GM12874 (cell line): Measurements from ENCODE around the gene HEPHL1.

Experiments used
- TF ChIP-seq, protein P1 (sequence below): IDR thresholded peaks from 2 replicates; pipeline ENCODE4 v1.5.1; 2011; ENCODE audit warnings: low read depth, mild to moderate bottlenecking, control low read depth, low read length, moderate library complexity; ENCODE audit not compliant: insufficient read depth

HEPHL1 gene

DNA sequence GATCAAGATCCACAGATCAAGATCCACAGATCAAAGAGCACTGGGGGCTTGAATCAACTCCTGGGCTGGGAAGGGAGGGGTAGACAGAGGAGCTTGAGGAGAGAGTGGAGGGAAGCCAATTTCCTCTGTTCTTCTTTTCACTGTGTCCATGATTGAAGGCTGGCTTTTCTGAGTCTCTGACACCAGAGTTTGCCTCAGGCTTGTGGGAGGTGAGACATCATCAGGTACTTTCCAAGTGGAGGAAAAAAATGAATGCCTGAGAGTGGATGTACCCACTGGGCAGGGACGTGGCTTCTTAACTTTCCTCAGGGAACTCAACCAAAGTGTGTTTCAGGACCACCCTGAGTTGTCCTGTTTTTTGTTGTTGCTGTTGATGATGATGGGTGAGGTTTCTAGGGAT, 11.0 kb upstream of the HEPHL1 start:
- TF ChIP-seq, protein P1, sequence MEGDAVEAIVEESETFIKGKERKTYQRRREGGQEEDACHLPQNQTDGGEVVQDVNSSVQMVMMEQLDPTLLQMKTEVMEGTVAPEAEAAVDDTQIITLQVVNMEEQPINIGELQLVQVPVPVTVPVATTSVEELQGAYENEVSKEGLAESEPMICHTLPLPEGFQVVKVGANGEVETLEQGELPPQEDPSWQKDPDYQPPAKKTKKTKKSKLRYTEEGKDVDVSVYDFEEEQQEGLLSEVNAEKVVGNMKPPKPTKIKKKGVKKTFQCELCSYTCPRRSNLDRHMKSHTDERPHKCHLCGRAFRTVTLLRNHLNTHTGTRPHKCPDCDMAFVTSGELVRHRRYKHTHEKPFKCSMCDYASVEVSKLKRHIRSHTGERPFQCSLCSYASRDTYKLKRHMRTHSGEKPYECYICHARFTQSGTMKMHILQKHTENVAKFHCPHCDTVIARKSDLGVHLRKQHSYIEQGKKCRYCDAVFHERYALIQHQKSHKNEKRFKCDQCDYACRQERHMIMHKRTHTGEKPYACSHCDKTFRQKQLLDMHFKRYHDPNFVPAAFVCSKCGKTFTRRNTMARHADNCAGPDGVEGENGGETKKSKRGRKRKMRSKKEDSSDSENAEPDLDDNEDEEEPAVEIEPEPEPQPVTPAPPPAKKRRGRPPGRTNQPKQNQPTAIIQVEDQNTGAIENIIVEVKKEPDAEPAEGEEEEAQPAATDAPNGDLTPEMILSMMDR, result no peak

DNA sequence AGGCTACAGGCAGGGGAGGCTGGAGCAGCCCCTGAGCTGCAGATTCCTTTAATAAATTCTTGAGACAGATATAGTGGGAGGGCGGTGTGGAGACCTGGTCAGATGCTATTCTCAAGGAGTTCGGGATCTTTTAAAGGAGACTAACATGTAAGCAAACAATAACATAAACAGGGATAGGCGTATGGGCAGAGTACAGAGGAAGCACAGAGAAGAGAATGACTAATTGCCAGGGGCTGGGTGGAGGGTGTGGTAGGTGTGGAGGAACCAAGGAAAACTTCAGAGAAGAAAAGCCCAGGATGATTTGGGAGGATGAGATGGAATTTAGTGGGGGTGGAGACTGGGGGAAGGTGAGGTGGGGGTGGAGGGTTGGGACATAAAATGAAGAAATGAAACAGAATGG, 9.7 kb upstream of the HEPHL1 start:
- TF ChIP-seq, protein P1, result no peak

DNA sequence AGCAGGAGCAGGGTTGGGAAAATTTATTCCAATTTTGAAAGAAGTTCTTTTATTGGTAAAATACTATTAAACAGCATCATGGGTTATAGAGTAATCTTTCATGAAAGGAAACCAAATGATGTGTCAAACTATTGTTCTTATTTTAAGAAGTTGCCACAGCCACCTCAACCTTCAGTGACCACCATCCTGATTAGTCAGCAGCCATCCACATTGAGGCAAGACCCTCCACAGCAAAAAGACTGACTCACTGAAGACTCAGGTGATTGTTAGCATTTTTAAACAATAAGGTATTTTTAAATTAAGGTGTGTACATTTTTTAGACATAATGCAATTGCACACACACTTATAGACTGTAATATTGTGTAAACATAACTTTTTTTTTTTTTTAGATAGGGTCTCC, 3.7 kb upstream of the HEPHL1 start:
- TF ChIP-seq, protein P1, result no peak

DNA sequence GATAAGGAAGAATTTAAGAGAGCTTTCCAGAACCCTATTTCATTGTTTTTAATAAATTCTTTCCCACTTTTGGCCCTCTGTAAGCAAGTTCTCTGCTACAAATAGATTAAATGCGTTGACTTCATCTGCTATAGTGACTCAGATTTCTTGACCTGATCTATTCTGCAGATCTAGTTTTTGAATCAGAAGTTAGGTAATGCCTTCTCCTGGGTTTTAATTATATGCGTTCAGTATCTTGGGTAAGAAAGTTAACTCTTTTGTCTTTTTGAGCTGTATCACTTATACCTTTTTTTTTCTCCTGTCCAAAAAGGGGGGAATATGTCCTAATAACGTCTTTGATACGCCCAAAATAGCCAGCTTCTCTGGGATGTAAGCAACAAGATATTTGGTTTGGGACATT, 2.4 kb upstream of the HEPHL1 start:
- TF ChIP-seq, protein P1, result no peak

DNA sequence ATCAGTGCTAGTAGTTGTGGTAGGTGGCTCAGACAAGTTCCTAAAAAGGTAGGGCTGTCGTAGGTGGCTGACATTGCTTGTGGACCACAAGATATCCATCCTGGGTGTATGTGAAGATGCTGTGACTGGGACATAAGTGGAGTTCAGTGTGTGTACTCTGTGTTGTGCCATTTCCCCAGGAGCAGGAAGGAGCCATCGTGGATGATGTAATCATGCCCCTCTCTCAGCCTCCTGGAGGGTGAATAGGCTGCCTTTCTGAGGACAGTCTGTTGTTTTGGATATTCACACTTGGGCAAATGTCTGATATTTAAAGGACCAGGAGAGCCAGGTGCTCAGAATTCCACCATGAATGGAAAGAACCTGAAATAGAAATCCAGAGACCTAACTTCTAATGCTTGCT, 2.7 kb downstream of the HEPHL1 start:
- TF ChIP-seq, protein P1, result no peak

DNA sequence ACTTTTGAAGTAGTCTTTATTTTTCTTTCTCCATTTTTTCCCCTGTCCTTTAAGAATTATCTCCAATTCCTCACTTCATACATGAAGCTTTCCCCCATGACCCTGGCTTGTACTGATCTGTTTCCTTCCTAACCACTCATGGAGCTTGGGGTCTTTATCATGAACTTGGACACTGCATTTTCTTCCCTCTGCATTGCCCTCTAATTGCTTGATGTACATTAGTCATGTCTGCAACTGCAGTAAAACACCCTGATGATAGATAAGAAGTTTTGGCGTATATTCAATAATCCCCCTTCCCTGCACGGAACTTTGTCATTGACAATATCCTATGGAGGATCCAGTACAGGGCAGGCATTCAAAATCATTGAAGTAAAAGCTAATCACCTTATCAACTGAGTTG, 3.4 kb downstream of the HEPHL1 start:
- TF ChIP-seq, protein P1, result no peak

DNA sequence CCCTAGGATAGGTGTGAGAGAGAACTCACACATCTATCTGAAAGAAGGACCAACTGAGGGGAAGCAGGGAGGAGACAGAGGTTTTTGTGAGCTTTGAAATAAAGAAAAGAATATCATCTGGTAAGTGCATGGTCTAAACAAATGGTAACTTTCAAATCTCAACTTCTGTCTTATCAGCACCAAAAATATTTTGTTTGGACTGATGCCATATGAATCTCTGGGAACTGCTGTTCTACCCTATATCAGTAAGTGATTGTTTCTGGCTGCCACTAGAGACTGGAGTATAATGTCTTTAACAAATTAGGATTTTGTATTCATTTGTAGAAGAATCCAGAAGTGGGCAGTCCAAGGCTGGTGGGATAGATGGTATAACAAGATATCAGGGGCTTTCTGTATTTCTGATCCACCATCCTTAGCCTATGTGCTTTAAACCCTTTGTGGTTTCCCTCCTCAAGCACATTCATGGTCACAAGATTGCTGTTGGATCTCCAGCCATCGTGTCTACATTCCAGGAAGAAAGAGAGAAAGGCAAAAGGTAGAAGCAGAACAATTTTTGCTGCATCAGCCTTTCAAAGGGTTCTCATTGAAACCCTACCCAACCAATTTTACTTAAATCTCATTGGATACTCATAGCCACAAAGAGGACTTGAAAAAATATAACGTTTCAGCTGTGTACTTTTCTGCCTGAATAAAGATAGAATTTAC, 4.7 kb downstream of the HEPHL1 start:
- TF ChIP-seq, protein P1, result no peak

DNA sequence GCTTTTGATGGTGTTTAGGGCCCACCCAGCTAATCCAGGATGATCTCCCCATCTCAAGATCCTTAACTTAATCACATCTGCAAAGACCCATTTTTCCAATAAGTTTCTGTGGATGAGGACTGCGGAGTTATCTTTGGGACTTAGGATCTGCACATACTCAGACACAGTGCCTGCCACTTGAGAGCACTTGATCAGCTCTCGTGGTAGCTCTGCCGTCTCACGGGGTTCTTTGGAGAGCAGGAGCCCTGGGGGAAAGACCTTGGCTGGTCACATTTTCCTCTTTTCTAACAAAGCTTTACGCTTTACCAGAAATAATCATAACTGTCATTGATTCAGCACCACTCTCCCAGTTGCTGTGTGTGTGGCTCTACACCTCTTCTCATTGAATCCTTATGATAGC, 6.1 kb downstream of the HEPHL1 start:
- TF ChIP-seq, protein P1, result no peak
